GM23338 (cell line): ENCODE measurements around the gene APBA1. TPM values are rescaled to one million over a fixed set of nuclear protein-coding genes. Genes with fewer than 3 reads are reported as not detected.

Experiments
- ATAC-seq: fragments of 200-7000 bp; cut with Tn5 transposase; 3 replicates; pipeline ENCODE4 v1.9.1; 2020
- DNase-seq: peaks from one replicate; pipeline ENCODE4 v3.0.0-alpha.2; 2015; ENCODE audit warnings: low spot score
- H2AFZ ChIP-seq: fragments of 200-600 bp; sonication (generic); 2 replicates; pipeline ENCODE4 v1.8.0; 2016; ENCODE audit warnings: antibody characterized with exemption, mild to moderate bottlenecking, moderate library complexity
- H3F3A ChIP-seq: fragments of 200-600 bp; sonication (generic); replicated peaks from 2 replicates; pipeline ENCODE4 v1.8.0; 2017; ENCODE audit warnings: antibody characterized with exemption, mixed run types, low read depth
- H3K27ac ChIP-seq: fragments of 200-600 bp; sonication (generic); 2 replicates; pipeline ENCODE4 v1.6.1; 2016; ENCODE audit warnings: low read depth
- H3K27me3 ChIP-seq: fragments of 200-600 bp; sonication (generic); 2 replicates; pipeline ENCODE4 v1.8.0; 2016; ENCODE audit warnings: mild to moderate bottlenecking, mixed run types, moderate library complexity; ENCODE audit not compliant: insufficient read depth
- H3K36me3 ChIP-seq: fragments of 200-600 bp; sonication (generic); 2 replicates; pipeline ENCODE4 v1.8.0; 2016; ENCODE audit warnings: mild to moderate bottlenecking; ENCODE audit not compliant: insufficient read depth
- H3K4me1 ChIP-seq: fragments of 200-600 bp; sonication (generic); 2 replicates; pipeline ENCODE4 v1.8.0; 2016; ENCODE audit warnings: mild to moderate bottlenecking, moderate library complexity; ENCODE audit not compliant: insufficient read depth
- H3K4me2 ChIP-seq: fragments of 200-600 bp; sonication (generic); 2 replicates; pipeline ENCODE4 v1.7.1; 2017; ENCODE audit warnings: mixed run types
- H3K4me3 ChIP-seq: fragments of 200-600 bp; sonication (generic); 2 replicates; pipeline ENCODE4 v1.6.1; 2016; ENCODE audit warnings: mixed run types
- H3K79me2 ChIP-seq: fragments of 200-600 bp; sonication (generic); replicated peaks from 2 replicates; pipeline ENCODE4 v1.8.0; 2017; ENCODE audit warnings: mild to moderate bottlenecking; ENCODE audit not compliant: insufficient read depth
- H3K9me2 ChIP-seq: fragments of 200-600 bp; sonication (generic); 2 replicates; pipeline ENCODE4 v1.8.0; 2017; ENCODE audit not compliant: insufficient read depth
- H4K20me1 ChIP-seq: fragments of 200-600 bp; sonication (generic); replicated peaks from 2 replicates; pipeline ENCODE4 v1.8.0; 2017; ENCODE audit warnings: mild to moderate bottlenecking; ENCODE audit not compliant: insufficient read depth
- H3K27ac Mint-ChIP-seq: 2 replicates; pipeline ENCODE4 v1.8.0; 2020; ENCODE audit warnings: inconsistent platforms, mild to moderate bottlenecking, moderate library complexity, mixed read lengths
- H3K27me3 Mint-ChIP-seq: 3 replicates; pipeline ENCODE4 v1.8.0; 2022; ENCODE audit warnings: low read depth, mild to moderate bottlenecking, moderate library complexity, mixed read lengths, inconsistent platforms; ENCODE audit not compliant: insufficient read depth, poor library complexity
- H3K36me3 Mint-ChIP-seq: 3 replicates; pipeline ENCODE4 v1.8.0; 2021; ENCODE audit warnings: low read depth, mild to moderate bottlenecking, inconsistent platforms, moderate library complexity, mixed read lengths
- H3K4me1 Mint-ChIP-seq: 3 replicates; pipeline ENCODE4 v1.8.0; 2020; ENCODE audit warnings: mild to moderate bottlenecking, inconsistent platforms, mixed read lengths
- H3K4me3 Mint-ChIP-seq: 3 replicates; pipeline ENCODE4 v1.8.0; 2021; ENCODE audit warnings: moderate library complexity, mild to moderate bottlenecking, inconsistent platforms, mixed read lengths
- H3K9me3 Mint-ChIP-seq: 3 replicates; pipeline ENCODE4 v1.8.0; 2020; ENCODE audit warnings: moderate library complexity, mild to moderate bottlenecking, inconsistent platforms, mixed read lengths
- CREB1 ChIP-seq: fragments of 250-450 bp; sonication (Bioruptor Pico); IDR thresholded peaks from 2 replicates; pipeline ENCODE4 v1.5.0; 2020; ENCODE audit warnings: low read depth, mild to moderate bottlenecking, moderate library complexity
- CTCF ChIP-seq, 2 experiments: fragments of 200-600 bp in 1 of 2; sonication (generic) in 1 of 2; conservative IDR thresholded peaks; 2 replicates each; pipeline versions ENCODE4 v1.5.1 to v1.6.1; 2016 to 2017; ENCODE audit warnings: antibody characterized with exemption in 2 of 2, low read depth in 2 of 2, mild to moderate bottlenecking in 2 of 2, moderate library complexity in 1 of 2
- ETS1 ChIP-seq: IDR thresholded peaks from 2 replicates; pipeline ENCODE4 v1.6.1; 2016; ENCODE audit warnings: antibody characterized with exemption
- EZH2 ChIP-seq: fragments of 200-600 bp; sonication (generic); IDR thresholded peaks from one replicate; pipeline ENCODE4 v1.8.0; 2017; ENCODE audit warnings: antibody characterized with exemption, mild to moderate bottlenecking, low read depth; ENCODE audit not compliant: unreplicated experiment
- EZH2phosphoT487 ChIP-seq: fragments of 200-600 bp; sonication (generic); IDR thresholded peaks from one replicate; pipeline ENCODE4 v1.8.1; 2018; ENCODE audit warnings: antibody characterized with exemption; ENCODE audit not compliant: unreplicated experiment
- JUNB ChIP-seq: IDR thresholded peaks from one replicate; pipeline ENCODE4 v1.6.1; 2016; ENCODE audit warnings: antibody characterized with exemption; ENCODE audit not compliant: unreplicated experiment
- NANOG ChIP-seq: IDR thresholded peaks from 2 replicates; pipeline ENCODE4 v1.6.1; 2016; ENCODE audit warnings: antibody characterized with exemption, borderline replicate concordance
- POLR2AphosphoS5 ChIP-seq: IDR thresholded peaks from 2 replicates; pipeline ENCODE4 v1.6.1; 2016; ENCODE audit warnings: antibody characterized with exemption, low read depth
- STAT1 ChIP-seq: IDR thresholded peaks from one replicate; pipeline ENCODE4 v1.6.1; 2016; ENCODE audit warnings: antibody characterized with exemption; ENCODE audit not compliant: unreplicated experiment
- ZNF114 ChIP-seq: fragments of 250-450 bp; sonication (Bioruptor Pico); IDR thresholded peaks from 2 replicates; pipeline ENCODE4 v1.5.0; 2020; ENCODE audit warnings: mild to moderate bottlenecking, moderate library complexity
- ZNF331 ChIP-seq: fragments of 250-450 bp; sonication (Bioruptor Pico); IDR thresholded peaks from 2 replicates; pipeline ENCODE4 v1.5.0; 2020; ENCODE audit warnings: low read depth, mild to moderate bottlenecking, moderate library complexity
- ZNF462 ChIP-seq: fragments of 250-450 bp; sonication (Bioruptor Pico); IDR thresholded peaks from 2 replicates; pipeline ENCODE4 v1.5.0; 2020; ENCODE audit warnings: mild to moderate bottlenecking, moderate library complexity
- polyA plus RNA-seq: library from polyadenylated mRNA; unstranded; fragments of >200 nt; fragmentation: Nextera tagmentation; extraction: Ambion mirVana; gene quantifications from 2 replicates; pipeline ENCODE4 v1.2.1, GENCODE V29; 2016
- total RNA-seq: library from RNA; depleted of rRNA; stranded (reverse); fragments of >200 nt; shearing (Covaris generic); gene quantifications from 2 replicates; pipeline ENCODE4 v1.2.3, GENCODE V29; 2014
- TF ChIP-seq, protein P1 (sequence below): IDR thresholded peaks from one replicate; pipeline ENCODE4 v1.6.1; 2018; ENCODE audit warnings: antibody characterized with exemption; ENCODE audit not compliant: unreplicated experiment

Gene APBA1
- total and polyA plus RNA-seq, 2 experiments from 2014 or later, result 0.26 to 1.0 TPM

DNA sequence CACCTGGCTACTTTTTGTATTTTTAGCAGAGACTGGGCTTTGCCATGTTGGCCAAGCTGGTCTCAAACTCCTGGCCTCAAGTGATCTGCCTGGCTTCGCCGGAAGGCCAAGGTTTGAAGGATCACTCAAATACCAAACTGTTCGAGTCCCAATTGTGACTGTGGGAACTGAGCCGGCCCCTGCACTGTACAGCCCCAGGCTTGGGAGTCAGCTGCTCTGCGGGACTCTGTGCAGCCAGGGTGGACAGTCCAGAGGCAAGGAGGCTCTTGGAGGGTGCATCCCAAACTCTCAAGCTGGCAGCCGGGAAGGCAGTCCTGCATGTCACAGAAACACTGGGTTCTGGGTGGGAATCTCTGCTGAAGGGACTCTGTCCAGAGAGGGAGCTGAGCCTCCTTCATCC is 238.2 kb downstream of the APBA1 start:
- no peaks in the 10 kb centered on the region for H4K20me1 ChIP-seq
- no peak for ATAC-seq
- H2AFZ ChIP-seq, result no peak overlapping the region
- DNase-seq, result no peak
- no peak overlapping the region for H3K4me2 ChIP-seq
- H3K4me3 ChIP-seq, result no peak overlapping the region
- H3K79me2 ChIP-seq, result no peaks in the 10 kb centered on the region
- Mint-ChIP-seq H3K27ac (no peak overlapping the region), H3K36me3 (no peaks in the 10 kb centered on the region), H3K27me3 (peaks cover 1% of the 10 kb centered on the region), H3K4me1 (no peaks in the 10 kb centered on the region), H3K9me3 (no peaks in the 10 kb centered on the region), H3K4me3 (no peak overlapping the region)
- H3K9me2 ChIP-seq, result no peaks in the 10 kb centered on the region
- H3F3A ChIP-seq, result no peaks in the 10 kb centered on the region
- no peaks in the 10 kb centered on the region for H3K27me3 ChIP-seq
- H3K27ac ChIP-seq, result no peak overlapping the region
- no peak for TF ChIP-seq POLR2AphosphoS5
- no peak for TF ChIP-seq ETS1
- no peak for TF ChIP-seq EZH2phosphoT487
- TF ChIP-seq NANOG, result no peak
- no peak for TF ChIP-seq JUNB
- no peak for TF ChIP-seq EZH2
- TF ChIP-seq ZNF114 (CRISPR knock-in tag), result no peak
- no peak for TF ChIP-seq CREB1
- no peak for TF ChIP-seq STAT1
- TF ChIP-seq, protein P1, sequence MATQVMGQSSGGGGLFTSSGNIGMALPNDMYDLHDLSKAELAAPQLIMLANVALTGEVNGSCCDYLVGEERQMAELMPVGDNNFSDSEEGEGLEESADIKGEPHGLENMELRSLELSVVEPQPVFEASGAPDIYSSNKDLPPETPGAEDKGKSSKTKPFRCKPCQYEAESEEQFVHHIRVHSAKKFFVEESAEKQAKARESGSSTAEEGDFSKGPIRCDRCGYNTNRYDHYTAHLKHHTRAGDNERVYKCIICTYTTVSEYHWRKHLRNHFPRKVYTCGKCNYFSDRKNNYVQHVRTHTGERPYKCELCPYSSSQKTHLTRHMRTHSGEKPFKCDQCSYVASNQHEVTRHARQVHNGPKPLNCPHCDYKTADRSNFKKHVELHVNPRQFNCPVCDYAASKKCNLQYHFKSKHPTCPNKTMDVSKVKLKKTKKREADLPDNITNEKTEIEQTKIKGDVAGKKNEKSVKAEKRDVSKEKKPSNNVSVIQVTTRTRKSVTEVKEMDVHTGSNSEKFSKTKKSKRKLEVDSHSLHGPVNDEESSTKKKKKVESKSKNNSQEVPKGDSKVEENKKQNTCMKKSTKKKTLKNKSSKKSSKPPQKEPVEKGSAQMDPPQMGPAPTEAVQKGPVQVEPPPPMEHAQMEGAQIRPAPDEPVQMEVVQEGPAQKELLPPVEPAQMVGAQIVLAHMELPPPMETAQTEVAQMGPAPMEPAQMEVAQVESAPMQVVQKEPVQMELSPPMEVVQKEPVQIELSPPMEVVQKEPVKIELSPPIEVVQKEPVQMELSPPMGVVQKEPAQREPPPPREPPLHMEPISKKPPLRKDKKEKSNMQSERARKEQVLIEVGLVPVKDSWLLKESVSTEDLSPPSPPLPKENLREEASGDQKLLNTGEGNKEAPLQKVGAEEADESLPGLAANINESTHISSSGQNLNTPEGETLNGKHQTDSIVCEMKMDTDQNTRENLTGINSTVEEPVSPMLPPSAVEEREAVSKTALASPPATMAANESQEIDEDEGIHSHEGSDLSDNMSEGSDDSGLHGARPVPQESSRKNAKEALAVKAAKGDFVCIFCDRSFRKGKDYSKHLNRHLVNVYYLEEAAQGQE, result no peak
- no peak for TF ChIP-seq CTCF (conservative IDR thresholded peaks at IDR 0.05; ENCODE audit: low read depth in 2 of 2)
- TF ChIP-seq ZNF331 (CRISPR knock-in tag), result no peak
- no peak for TF ChIP-seq ZNF462
- no peaks in the 10 kb centered on the region for H3K4me1 ChIP-seq
- H3K36me3 ChIP-seq, result no peaks in the 10 kb centered on the region
